ENCODE measurements around the gene TSNAX. TPM values are rescaled to one million over a fixed set of nuclear protein-coding genes. Genes with fewer than 3 reads are reported as not detected.

The TSNAX gene
- total RNA-seq, 1 experiment from 2014 or later, result 47.1 TPM

GRCh38 chr1:231602673-231602984 lies 74.2 kb downstream of the TSNAX start (continued):
- TF ChIP-seq, protein P1, sequence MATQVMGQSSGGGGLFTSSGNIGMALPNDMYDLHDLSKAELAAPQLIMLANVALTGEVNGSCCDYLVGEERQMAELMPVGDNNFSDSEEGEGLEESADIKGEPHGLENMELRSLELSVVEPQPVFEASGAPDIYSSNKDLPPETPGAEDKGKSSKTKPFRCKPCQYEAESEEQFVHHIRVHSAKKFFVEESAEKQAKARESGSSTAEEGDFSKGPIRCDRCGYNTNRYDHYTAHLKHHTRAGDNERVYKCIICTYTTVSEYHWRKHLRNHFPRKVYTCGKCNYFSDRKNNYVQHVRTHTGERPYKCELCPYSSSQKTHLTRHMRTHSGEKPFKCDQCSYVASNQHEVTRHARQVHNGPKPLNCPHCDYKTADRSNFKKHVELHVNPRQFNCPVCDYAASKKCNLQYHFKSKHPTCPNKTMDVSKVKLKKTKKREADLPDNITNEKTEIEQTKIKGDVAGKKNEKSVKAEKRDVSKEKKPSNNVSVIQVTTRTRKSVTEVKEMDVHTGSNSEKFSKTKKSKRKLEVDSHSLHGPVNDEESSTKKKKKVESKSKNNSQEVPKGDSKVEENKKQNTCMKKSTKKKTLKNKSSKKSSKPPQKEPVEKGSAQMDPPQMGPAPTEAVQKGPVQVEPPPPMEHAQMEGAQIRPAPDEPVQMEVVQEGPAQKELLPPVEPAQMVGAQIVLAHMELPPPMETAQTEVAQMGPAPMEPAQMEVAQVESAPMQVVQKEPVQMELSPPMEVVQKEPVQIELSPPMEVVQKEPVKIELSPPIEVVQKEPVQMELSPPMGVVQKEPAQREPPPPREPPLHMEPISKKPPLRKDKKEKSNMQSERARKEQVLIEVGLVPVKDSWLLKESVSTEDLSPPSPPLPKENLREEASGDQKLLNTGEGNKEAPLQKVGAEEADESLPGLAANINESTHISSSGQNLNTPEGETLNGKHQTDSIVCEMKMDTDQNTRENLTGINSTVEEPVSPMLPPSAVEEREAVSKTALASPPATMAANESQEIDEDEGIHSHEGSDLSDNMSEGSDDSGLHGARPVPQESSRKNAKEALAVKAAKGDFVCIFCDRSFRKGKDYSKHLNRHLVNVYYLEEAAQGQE (IDR thresholded peaks at IDR 0.05; ENCODE audit: low read depth), result no peak

- Histone ChIP-seq H3K27ac (ENCODE audit: low read depth, low read length) (no peak overlapping the region), H3K4me1 (ENCODE audit: control insufficient read depth in 1 of 2, insufficient read depth in 2 of 2, low read length in 2 of 2) (peaks cover 0 to 12% of the 10 kb centered on the region in 2 experiments; a peak in 2 of 4 replicates), H3K4me2 (ENCODE audit: low read length) (peak overlapping the region; percentile 76), H3K9ac (ENCODE audit: low read length) (peak overlapping the region; percentile 22), H3K9me2 (ENCODE audit: insufficient read depth) (no peaks in the 10 kb centered on the region), H3K9me3 (ENCODE audit: control insufficient read depth in 1 of 2, insufficient read depth in 1 of 2, low read depth in 1 of 2, low read length in 2 of 2) (no peaks in the 10 kb centered on the region), H3K36me3 (ENCODE audit: control insufficient read depth in 1 of 2, insufficient read depth in 2 of 2, low read length in 2 of 2) (no peaks in the 10 kb centered on the region), H3K79me2 (ENCODE audit: insufficient read depth, low read length) (no peaks in the 10 kb centered on the region), H4K20me1 (ENCODE audit: insufficient read depth) (no peaks in the 10 kb centered on the region), H2AFZ (ENCODE audit: low read depth, low read length, poor library complexity, severe bottlenecking) (peak overlapping the region; percentile 97), H3K4me3 (replicated peaks in 1 of 2; ENCODE audit: low read depth in 1 of 2, low read length in 2 of 2) (peak overlapping the region; percentile 52 to 60), H3K27me3 (ENCODE audit: insufficient read depth, low read length) (0 out of 2 replicates have a peak, but pooled peaks cover 4% of the 10 kb centered on the region)
- no TSS peak for BruUV-seq (replicated peaks)
- DNase-seq (ENCODE audit: low read depth, low spot score) (peak; percentile 51), ATAC-seq (peak; percentile 85)
- ChIA-PET POLR2A (no interaction called here), CTCF (interaction anchor here (0.6 to 3.4 kb wide), 4 partner anchors 13 to 270 kb away, joined by 3 to 9 read pairs (median 3); no protein-coding TSS in a partner anchor), RAD21 (ENCODE audit: low non-redundant PET in 1 of 2, low total read pairs in 2 of 2, uncharacterized antibody in 2 of 2, unreplicated experiment in 2 of 2) (no interaction called here)
- TF ChIP-seq YY1 (IDR thresholded peaks at IDR 0.05; ENCODE audit: extremely low read depth, insufficient replicate concordance, low read depth, low read length), result peak; percentile 21
- peak; percentile 88 for TF ChIP-seq RAD21 (IDR thresholded peaks at IDR 0.05; ENCODE audit: low read depth)
- no peak for TF ChIP-seq ELF1 (IDR thresholded peaks at IDR 0.05; ENCODE audit: borderline replicate concordance, low read depth)
- no peak; the same call in 1 of the 2 replicates for TF ChIP-seq CEBPB (IDR thresholded peaks at IDR 0.05; ENCODE audit: low read depth)
- TF ChIP-seq POLR2AphosphoS5 (IDR thresholded peaks at IDR 0.05; ENCODE audit: low read depth, low read length), result 0 out of 2 replicates have a peak, but pooled peaks have one; percentile 29
- TF ChIP-seq ZFX (IDR thresholded peaks at IDR 0.05), result no peak
- TF ChIP-seq, protein P2, sequence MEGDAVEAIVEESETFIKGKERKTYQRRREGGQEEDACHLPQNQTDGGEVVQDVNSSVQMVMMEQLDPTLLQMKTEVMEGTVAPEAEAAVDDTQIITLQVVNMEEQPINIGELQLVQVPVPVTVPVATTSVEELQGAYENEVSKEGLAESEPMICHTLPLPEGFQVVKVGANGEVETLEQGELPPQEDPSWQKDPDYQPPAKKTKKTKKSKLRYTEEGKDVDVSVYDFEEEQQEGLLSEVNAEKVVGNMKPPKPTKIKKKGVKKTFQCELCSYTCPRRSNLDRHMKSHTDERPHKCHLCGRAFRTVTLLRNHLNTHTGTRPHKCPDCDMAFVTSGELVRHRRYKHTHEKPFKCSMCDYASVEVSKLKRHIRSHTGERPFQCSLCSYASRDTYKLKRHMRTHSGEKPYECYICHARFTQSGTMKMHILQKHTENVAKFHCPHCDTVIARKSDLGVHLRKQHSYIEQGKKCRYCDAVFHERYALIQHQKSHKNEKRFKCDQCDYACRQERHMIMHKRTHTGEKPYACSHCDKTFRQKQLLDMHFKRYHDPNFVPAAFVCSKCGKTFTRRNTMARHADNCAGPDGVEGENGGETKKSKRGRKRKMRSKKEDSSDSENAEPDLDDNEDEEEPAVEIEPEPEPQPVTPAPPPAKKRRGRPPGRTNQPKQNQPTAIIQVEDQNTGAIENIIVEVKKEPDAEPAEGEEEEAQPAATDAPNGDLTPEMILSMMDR (IDR thresholded peaks at IDR 0.05 in 2 of 3, conservative IDR thresholded peaks at IDR 0.05 in 1 of 3; ENCODE audit: borderline replicate concordance in 1 of 3, insufficient read depth in 1 of 3, low read depth in 2 of 3, low read length in 2 of 3), result peak; percentile 69 to 84 (median 80)
- no peak for TF ChIP-seq JUND (IDR thresholded peaks at IDR 0.05)
- TF ChIP-seq FOSL1 (IDR thresholded peaks at IDR 0.05; ENCODE audit: low read depth), result 0 out of 2 replicates have a peak, but pooled peaks have one; percentile 7
- intact Hi-C loops (cut with micrococcal nuclease), result loop anchor here (1.0 to 10.0 kb wide), 5 partner anchors 245 to 961 kb away; partner anchors contain the start of genes COG2 and GNPAT
Observed at GRCh38 chr1:231603598-231604275, 75.3 kb downstream of the TSNAX start.
